Measurements from ENCODE around the gene DNASE1L3.
A peak's percentile ranks its signal among the peaks of the same experiment; 100 is the strongest.

DNASE1L3 gene

DNA sequence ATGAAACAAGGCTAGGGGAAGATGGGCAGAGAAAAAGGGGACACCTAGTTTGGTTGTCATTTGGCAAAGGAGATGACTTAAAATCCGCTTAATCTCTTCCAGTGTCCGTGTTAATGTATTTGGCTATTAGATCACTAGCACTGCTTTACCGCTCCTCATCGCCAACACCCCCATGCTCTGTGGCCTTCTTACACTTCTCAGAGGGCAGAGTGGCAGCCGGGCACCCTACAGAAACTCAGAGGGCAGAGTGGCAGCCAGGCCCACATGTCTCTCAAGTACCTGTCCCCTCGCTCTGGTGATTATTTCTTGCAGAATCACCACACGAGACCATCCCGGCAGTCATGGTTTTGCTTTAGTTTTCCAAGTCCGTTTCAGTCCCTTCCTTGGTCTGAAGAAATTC lies 39.6 kb downstream of the DNASE1L3 start:
- ChIA-PET CTCF (interaction anchor here (1.3 to 25.5 kb wide), 3 partner anchors 18 to 163 kb away, joined by 3 to 1062 read pairs (median 143); partner anchors contain the start of genes HTD2 and RPP14), POLR2A (no interaction called here)
- DNase-seq (ENCODE audit: low read depth, low spot score), result no peak

DNA sequence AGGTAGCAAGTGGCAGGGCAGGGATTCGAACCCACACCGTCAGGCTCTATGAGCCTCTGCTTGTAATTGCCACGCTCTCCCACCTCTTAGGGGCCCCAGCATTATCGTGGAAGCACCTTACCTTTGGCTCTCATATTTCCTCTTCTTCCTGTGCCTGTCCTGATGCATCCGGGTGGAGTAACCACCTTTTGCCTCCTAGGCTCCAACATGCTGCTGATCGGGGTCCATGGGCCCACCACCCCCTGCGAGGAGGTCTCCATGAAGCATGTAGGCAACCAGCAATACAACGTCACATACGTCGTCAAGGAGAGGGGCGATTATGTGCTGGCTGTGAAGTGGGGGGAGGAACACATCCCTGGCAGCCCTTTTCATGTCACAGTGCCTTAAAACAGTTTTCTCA lies 40.4 kb downstream of the DNASE1L3 start:
- ChIA-PET CTCF (interaction anchor here (1.3 to 25.5 kb wide), 2 partner anchors 130 to 163 kb away, joined by 3 to 1062 read pairs; partner anchors contain the start of genes HTD2 and RPP14), POLR2A (no interaction called here)
- no peak overlapping the region for H3K4me3 ChIP-seq (ENCODE audit: low read depth, low read length)
- TF ChIP-seq, protein P1, sequence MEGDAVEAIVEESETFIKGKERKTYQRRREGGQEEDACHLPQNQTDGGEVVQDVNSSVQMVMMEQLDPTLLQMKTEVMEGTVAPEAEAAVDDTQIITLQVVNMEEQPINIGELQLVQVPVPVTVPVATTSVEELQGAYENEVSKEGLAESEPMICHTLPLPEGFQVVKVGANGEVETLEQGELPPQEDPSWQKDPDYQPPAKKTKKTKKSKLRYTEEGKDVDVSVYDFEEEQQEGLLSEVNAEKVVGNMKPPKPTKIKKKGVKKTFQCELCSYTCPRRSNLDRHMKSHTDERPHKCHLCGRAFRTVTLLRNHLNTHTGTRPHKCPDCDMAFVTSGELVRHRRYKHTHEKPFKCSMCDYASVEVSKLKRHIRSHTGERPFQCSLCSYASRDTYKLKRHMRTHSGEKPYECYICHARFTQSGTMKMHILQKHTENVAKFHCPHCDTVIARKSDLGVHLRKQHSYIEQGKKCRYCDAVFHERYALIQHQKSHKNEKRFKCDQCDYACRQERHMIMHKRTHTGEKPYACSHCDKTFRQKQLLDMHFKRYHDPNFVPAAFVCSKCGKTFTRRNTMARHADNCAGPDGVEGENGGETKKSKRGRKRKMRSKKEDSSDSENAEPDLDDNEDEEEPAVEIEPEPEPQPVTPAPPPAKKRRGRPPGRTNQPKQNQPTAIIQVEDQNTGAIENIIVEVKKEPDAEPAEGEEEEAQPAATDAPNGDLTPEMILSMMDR (IDR thresholded peaks at IDR 0.05; ENCODE audit: insufficient read depth, low read length, missing control alignments), result no peak
- no peak for DNase-seq (ENCODE audit: low read depth, low spot score)

More for the DNA sequence above, 39.6 kb downstream of the DNASE1L3 start:
- H3K4me3 ChIP-seq (ENCODE audit: low read depth, low read length), result no peak overlapping the region
- TF ChIP-seq, protein P1 (IDR thresholded peaks at IDR 0.05; ENCODE audit: insufficient read depth, low read length, missing control alignments), result no peak

DNA sequence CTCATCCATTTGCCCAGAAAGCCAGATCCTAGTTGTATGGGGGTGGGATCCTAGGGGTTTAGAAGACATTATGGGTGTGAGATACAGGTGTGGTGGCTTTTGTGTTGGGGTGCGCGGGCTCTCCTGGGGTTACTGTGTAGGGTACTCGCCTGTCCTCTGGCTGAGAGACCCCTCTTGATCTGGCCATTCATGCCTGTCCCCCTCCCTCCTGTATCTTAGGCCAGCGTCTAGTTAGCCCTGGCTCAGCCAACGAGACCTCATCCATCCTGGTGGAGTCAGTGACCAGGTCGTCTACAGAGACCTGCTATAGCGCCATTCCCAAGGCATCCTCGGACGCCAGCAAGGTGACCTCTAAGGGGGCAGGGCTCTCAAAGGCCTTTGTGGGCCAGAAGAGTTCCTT lies 41.4 kb downstream of the DNASE1L3 start:
- CTCF ChIA-PET, result no interaction called here
- POLR2A ChIA-PET, result no interaction called here
- TF ChIP-seq, protein P1 (IDR thresholded peaks at IDR 0.05; ENCODE audit: insufficient read depth, low read length, missing control alignments), result no peak
- H3K4me3 ChIP-seq (ENCODE audit: low read depth, low read length), result no peak overlapping the region
- DNase-seq (ENCODE audit: low read depth, low spot score), result no peak

DNA sequence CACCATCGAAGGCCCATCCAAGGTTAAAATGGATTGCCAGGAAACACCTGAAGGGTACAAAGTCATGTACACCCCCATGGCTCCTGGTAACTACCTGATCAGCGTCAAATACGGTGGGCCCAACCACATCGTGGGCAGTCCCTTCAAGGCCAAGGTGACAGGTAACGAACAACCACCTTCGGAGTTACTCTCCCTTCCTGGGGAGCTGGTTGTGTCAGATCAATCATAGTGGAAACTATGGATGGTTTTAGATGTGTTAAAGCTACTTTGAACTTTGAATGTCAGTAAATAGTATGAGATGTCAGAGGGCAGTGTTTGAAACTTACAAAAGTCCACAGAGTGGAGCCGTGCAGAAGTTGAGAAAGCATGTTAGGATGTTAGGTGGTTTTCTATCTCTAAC lies 42.3 kb downstream of the DNASE1L3 start:
- DNase-seq (ENCODE audit: low read depth, low spot score), result no peak
- TF ChIP-seq, protein P1 (IDR thresholded peaks at IDR 0.05; ENCODE audit: insufficient read depth, low read length, missing control alignments), result no peak
- H3K4me3 ChIP-seq (ENCODE audit: low read depth, low read length), result no peak overlapping the region
- ChIA-PET CTCF (interaction anchor here (1.0 to 4.5 kb wide), 12 partner anchors 10 to 138 kb away, joined by 3 to 116 read pairs (median 8); partner anchors contain the start of genes HTD2 and RPP14), POLR2A (no interaction called here)

DNA sequence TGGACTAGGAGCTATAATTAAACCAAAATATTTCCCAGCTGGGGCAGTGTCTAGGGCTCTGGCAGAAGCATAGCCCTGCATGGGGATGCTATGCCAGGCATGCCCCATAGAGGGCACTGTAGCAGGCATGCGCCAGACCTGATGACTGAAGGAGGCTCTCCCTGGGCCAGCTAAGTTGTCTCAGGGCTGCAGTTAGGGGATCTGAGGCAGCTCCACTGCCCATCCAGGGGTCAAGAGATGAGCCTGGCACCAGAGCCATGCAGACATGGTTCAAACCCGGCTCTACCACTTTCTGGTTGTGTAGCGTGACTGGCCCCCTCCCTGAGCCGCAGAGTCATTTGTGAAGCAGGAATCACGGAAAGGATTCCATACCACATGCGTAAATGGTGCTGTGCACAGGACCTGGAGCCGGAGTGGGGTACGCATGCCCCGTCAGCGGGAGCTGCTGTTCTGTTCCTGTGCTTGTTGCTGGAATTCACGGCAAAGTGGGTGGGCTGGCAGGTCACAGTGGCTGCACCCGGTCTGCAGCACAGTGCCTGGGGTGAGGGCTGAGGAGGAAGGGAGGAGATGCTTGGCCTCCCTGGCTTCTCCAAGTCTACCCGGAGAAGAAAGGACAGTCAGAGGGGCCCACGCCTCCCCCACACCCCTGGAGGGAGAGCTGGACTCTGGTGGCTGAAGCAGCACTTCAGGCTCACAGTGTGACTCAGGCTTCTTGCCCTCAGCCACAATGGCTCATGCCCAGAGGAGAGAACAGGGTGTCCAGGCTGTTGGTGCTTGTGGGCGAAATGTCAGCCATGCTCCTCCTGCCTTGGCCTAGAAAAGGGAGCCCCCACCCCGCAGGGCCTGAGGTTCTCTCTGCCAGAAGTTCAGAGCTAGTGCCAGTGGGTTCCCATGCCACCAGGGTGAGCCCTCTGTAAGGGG lies 43.1 kb downstream of the DNASE1L3 start:
- CTCF ChIA-PET, result interaction anchor here (0.6 to 4.5 kb wide), 36 partner anchors 9 to 301 kb away, joined by 3 to 116 read pairs (median 4); partner anchors contain the start of genes FLNB, HTD2 and RPP14
- no peak for DNase-seq (ENCODE audit: low read depth, low spot score)
- TF ChIP-seq, protein P1 (IDR thresholded peaks at IDR 0.05; ENCODE audit: insufficient read depth, low read length, missing control alignments), result peak; percentile 90
- H3K4me3 ChIP-seq (ENCODE audit: low read depth, low read length), result no peak overlapping the region
- POLR2A ChIA-PET, result interaction anchor here (1.9 kb wide), 1 partner anchor 159 kb away, joined by 4 read pairs; no protein-coding TSS in a partner anchor

Measured in AG04449 (cell line).